HG02938 (cell line): ENCODE measurements around the gene PLEKHG4B.
A peak's percentile ranks its signal among the peaks of the same experiment; 100 is the strongest.
"Not testable (repeated sequence)": the region's sequence is repeated elsewhere in the genome, so short reads cannot be mapped to it uniquely, and the experiment has no call there.

Source experiments
- ATAC-seq: cut with Tn5 transposase; IDR thresholded peaks from one replicate; pipeline ENCODE4 v1.9.1; 2021; ENCODE audit warnings: mild to moderate bottlenecking, moderate library complexity; ENCODE audit not compliant: unreplicated experiment

PLEKHG4B gene

DNA sequence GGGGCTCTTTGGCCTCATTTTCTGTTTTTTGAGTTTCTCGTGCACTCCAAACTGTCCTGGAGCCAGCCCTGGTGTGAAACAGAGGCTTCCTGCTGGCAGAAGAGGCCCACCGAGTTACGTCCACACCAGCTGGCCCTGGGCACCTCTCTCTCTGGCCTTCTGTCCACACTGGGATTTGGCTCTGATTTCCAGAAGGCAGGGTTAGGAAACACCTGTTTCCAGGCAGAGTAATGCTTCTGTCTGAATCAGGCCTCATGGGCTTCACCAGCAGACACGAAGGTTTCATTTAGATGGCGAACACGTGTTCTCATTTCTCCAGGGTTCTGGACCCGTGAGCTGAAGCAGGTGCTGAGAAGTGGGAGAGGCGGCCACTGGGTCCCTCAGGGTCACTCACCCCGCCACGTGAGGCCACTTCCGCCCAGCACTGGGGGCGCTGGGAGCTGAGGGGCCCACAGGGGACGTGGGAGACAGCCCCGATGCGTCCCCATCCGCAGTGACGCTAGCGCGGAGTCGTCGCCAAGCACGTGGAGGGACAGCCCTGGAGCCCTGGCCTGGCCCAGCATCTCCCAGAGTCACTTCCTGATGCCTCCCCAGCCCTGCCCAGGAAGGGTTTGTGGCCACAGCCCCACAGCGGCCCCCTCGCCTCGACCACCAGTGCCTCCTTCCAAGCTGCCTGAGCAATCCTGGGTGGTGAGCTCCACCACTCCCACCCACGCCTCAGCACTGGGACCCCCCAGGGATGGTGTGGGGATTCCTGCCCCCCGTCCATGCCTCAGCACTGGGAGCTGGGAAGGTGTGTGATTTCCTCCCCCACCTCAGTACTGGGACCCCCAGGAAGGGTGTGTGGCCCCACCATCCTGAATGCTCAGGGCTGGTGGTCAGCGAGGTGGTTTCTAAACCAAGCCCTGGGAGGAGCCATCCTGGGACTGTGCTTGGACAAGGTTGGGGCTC is 94.4 kb downstream of the PLEKHG4B start:
- no peak for ATAC-seq

DNA sequence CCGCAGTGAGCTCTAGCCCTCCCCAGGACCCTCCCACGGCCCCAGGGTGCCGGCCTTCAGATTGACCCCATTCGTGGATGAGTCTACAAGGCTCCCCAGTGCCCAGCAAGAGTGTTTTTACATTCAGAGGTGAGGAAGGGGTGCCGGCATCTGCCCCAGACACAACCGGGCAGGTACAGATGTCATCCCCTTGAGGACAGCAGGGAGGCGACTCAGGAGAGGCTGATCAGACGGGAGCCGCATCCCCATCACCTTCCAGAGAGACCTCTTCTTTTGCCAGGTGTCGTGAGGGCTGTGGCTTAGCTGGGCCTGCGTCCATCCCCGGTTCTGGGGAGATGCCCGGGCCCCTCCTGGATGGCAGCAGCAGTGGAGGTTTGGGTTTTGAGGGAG is 95.1 kb downstream of the PLEKHG4B start:
- ATAC-seq: no peak

- ATAC-seq: no peak
These were observed 95.9 kb downstream of the PLEKHG4B start for GRCh38 chr5:187617-188451.

GRCh38 chr5:188488-189481 is 96.8 kb downstream of the PLEKHG4B start:
- peak; percentile 78 for ATAC-seq

- no peak for ATAC-seq
These were observed 97.5 kb downstream of the PLEKHG4B start for GRCh38 chr5:189486-189885.

GRCh38 chr5:189976-190365 is 98.0 kb downstream of the PLEKHG4B start:
- ATAC-seq: no peak

- ATAC-seq: peak; percentile 33
These were observed 98.5 kb downstream of the PLEKHG4B start for GRCh38 chr5:190366-191035.

DNA sequence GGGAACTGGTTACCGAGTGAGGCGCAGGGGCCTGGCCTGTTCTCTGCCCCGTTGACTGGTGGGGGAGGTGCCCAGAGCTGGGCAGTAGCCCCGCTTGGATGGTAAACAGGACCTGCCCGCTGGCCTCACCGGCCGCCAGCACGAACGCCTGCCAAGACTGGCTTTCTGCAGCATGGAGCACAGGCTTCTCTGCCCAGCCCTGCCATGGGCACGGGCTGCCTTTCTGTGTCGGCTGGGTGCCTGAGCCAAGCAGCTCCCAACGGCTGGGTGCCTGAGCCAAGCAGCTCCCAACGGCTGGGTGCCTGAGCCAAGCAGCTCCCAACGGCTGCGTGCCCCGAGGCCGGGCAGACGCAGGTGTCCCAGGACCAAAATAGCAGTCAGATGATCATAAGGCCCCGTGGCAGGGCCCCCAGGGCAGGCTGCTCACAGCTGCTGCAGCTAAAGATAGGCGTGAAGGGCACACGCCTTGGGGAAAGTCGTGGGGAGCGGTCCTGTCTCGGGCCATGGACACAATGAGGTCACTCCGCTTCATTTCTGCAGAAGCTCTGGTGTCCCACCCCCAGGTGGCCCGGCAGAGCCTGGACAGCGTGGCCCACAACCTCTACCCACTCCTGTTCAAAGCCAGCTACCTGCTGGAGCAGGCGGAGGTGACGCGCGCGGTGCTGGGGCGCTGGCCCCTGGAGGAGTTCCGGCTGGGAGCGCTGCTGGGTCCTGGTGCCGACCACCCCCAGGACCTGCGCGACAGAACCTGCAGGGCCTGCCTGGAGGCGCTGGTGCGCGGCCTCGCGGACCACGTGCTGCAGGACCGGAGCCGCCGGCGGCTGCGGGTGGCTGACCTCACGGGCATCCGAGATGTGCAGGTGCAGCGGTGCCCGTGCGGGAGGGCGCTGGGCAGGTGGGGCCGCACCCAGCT is 99.3 kb downstream of the PLEKHG4B start, which contains the start of gene LRRC14B:
TSS of gene LRRC14B (plus strand) at position 460 of the 913 bp plus-strand sequence. CDS start at position 504, 44 bp downstream.
- no peak for ATAC-seq

GRCh38 chr5:191949-192690 is 100.2 kb downstream of the PLEKHG4B start:
- no peak for ATAC-seq

GRCh38 chr5:192691-192969 is 100.7 kb downstream of the PLEKHG4B start:
- no peak for ATAC-seq

DNA sequence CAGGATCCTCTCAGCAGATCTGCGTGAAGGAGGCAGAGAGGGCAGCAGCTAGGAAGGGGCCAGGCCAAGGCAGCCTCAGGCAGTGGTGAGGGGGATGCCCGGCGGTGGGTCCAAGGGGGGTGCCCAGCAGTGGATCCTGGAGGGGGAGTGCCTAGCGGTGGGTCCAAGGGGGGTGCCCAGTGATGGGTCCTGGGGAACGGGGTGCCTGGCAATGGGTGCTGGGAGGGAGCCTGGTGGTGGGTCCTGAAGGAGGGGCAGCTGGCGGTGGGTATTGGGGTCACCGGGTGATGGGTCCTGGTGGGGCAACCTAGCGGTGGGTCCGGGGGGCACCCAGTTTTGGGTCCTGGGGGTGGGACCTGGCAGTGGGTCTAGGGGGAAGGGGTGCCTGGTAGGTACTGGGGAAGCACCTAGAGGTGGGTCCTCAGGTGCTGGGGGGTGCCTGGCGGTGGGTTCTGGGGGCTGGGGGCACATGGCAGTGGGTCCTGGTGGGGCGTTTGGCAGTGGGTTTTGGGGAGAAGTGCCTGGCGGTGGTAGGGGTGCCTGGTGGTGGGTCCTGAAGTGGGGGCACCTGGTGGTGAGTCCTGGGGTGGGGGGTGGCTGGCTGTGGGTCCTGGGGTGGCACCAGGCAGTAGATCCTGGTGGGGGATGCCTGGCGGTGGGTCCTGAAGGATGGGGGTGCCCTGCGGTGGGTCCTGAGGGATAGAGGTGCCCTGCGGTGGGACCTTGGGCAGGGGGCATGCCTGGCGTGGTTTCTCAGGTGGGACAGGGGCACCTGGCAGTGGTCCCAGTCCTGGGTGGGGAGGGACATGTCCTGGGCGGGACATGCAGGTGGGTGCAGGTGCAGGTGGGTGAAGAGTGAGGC is 101.2 kb downstream of the PLEKHG4B start:
- no peak for ATAC-seq

DNA sequence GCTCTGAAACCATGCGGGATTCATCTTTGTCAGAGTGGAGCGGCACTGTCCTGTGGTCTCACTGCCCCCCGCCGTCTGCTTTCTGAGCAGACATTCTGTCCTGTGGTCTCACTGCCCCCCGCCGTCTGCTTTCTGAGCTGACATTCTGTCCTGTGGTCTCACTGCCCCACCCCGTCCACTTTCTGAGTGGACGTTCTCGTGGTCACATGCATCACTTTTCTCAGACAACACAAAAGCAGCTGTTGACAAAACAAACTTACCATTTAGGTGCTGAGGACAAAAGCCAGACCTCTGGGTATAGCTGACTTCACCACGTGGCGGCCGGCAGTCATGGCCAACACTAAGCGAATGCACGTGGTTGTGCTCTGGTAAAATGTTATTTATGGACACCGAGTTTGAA is 102.1 kb downstream of the PLEKHG4B start:
- no peak for ATAC-seq

DNA sequence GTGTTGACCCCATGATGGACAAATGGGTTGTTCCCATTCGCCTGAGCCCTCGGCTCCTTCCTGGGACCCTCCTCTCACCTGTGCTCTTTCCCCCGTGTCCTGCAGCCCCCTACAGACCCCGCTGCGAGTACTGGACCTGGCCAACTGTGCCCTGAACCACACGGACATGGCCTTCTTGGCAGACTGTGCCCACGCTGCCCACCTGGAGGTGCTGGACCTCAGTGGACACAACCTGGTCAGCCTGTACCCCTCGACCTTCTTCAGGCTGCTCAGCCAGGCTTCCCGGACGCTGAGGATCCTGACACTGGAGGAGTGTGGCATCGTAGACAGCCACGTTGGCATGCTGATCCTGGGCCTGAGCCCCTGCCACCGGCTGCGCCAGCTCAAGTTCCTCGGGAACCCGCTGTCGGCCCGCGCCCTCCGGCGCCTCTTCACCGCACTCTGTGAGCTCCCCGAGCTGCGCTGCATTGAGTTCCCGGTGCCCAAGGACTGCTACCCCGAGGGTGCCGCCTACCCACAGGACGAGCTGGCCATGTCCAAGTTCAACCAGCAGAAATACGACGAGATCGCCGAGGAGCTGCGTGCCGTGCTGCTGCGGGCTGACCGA is 102.7 kb downstream of the PLEKHG4B start:
- no peak for ATAC-seq

GRCh38 chr5:195401-196160 is 103.6 kb downstream of the PLEKHG4B start:
- no peak for ATAC-seq

DNA sequence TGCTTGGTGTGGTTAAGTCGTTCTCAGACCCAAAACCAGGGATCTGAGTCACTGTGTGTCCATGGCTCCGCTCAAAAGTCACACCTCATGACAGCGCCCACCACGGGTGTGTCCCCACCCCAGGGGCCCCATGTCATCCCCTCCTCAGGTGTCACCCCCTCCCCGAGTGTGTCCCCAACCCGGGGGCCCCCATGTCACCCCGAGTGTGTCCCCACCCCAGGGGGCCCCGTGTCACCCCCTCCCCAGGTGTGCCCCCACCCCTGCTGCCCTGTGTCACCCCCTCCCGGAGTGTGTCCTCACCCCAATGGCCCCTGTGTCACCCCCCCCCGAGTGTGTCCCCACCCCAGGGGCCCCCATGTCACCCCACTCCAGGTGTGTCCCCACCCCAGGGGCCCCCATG is 104.4 kb downstream of the PLEKHG4B start:
- ATAC-seq: no peak

- not testable (repeated sequence) for ATAC-seq
These were observed 105.1 kb downstream of the PLEKHG4B start for GRCh38 chr5:197031-197430.
